Thyroid gland (tissue), 4 donors: ENCODE measurements around the gene ARTN. TPM values are rescaled to one million over a fixed set of nuclear protein-coding genes. Genes with fewer than 3 reads are reported as not detected.

Source experiments
- DNase-seq, 2 donors: peaks; one replicate each; pipeline ENCODE4 v3.0.0-alpha.2; 2019
- H3K27ac ChIP-seq, 3 donors: fragments of 200-600 bp; sonication (generic); 1 replicate in 2 of 3; 2 replicates in 1 of 3; pipeline ENCODE4 v1.5.1; 2016 to 2019; ENCODE audit warnings: mild to moderate bottlenecking in 1 of 3, moderate library complexity in 1 of 3
- H3K27me3 ChIP-seq: fragments of 200-600 bp; sonication (generic); one replicate; pipeline ENCODE4 v1.5.1; 2019
- H3K36me3 ChIP-seq, 2 donors: fragments of 200-600 bp; sonication (generic); one replicate each; pipeline ENCODE4 v1.5.1; 2016 to 2019
- H3K4me1 ChIP-seq, 2 donors: fragments of 200-600 bp; sonication (generic); one replicate each; pipeline ENCODE4 v1.5.1; 2017 to 2019
- H3K4me3 ChIP-seq, 3 donors: fragments of 200-600 bp; sonication (generic); replicated peaks in 1 of 3; 1 replicate in 2 of 3; 2 replicates in 1 of 3; pipeline ENCODE4 v1.5.1; 2016; ENCODE audit warnings: mild to moderate bottlenecking in 1 of 3
- H3K9me3 ChIP-seq: fragments of 200-600 bp; sonication (generic); one replicate; pipeline ENCODE4 v1.5.1; 2017
- CTCF ChIP-seq, 6 experiments: fragments of 200-600 bp in 3 of 6; fragments of 450-650 bp in 3 of 6; sonication (generic) in 3 of 6; IDR thresholded peaks; one replicate each; pipeline ENCODE4 v1.5.1; 2016 to 2019; ENCODE audit warnings: antibody characterized with exemption in 6 of 6, mild to moderate bottlenecking in 2 of 6, inconsistent platforms in 1 of 6, moderate library complexity in 1 of 6
- POLR2A ChIP-seq, 2 donors: fragments of 450-650 bp; IDR thresholded peaks; one replicate each; pipeline ENCODE4 v1.6.1; 2017; ENCODE audit warnings: antibody characterized with exemption in 2 of 2, mild to moderate bottlenecking in 2 of 2, moderate library complexity in 1 of 2
- WGBS, 2 donors: methylation state at CpG; one replicate each; pipeline ENCODE4 v1.1.5; 2017; 5-methylcytosine and 5-hydroxymethylcytosine counted together
- intact Hi-C: fragments of 100-400 bp; cut with DNase I; formaldehyde crosslinking; loops from one replicate; pipeline ENCODE4 v1.15.1; 2023
- total RNA-seq, 4 donors: library from RNA; depleted of rRNA; stranded (reverse); fragments of >200 nt; gene quantifications; one replicate each; pipeline ENCODE4 v1.2.3, GENCODE V29; 2016

ARTN gene
- total RNA-seq, 4 donors from 2014 or later = 0.40 to 2.0 (median 0.80) TPM

GRCh38 chr1:43898981-43899380 is 34.6 kb upstream of the ARTN start:
- intact Hi-C loops = no loop called here
- H3K36me3 ChIP-seq = peaks cover 0 to 3% of the 10 kb centered on the region in 2 donors
- no peaks in the 10 kb centered on the region for H3K4me1 ChIP-seq
- 95 to 98% methylated on average over 12 of the region's 12 CpGs for WGBS, 2 donors
- H3K27ac ChIP-seq = no peak overlapping the region
- no peak overlapping the region for H3K4me3 ChIP-seq
- TF ChIP-seq CTCF (IDR thresholded peaks at IDR 0.05) (no peak), POLR2A (IDR thresholded peaks at IDR 0.05) (no peak)
- no peaks in the 10 kb centered on the region for H3K27me3 ChIP-seq
- DNase-seq = no peak
- H3K9me3 ChIP-seq = no peaks in the 10 kb centered on the region

- DNase-seq = no peak
- H3K9me3 ChIP-seq = no peaks in the 10 kb centered on the region
- H3K4me3 ChIP-seq = no peak overlapping the region
- no peaks in the 10 kb centered on the region for H3K27me3 ChIP-seq
- H3K27ac ChIP-seq = no peak overlapping the region
- TF ChIP-seq CTCF (IDR thresholded peaks at IDR 0.05) = no peak
- TF ChIP-seq POLR2A (IDR thresholded peaks at IDR 0.05) = no peak
- 97% methylated on average over 3 of the region's 3 CpGs for WGBS, 2 donors
- H3K36me3 ChIP-seq = peaks cover 0 to 3% of the 10 kb centered on the region in 2 donors
- intact Hi-C loops = no loop called here
- H3K4me1 ChIP-seq = no peaks in the 10 kb centered on the region
These were observed 33.2 kb upstream of the ARTN start for GRCh38 chr1:43900386-43900785.

DNA sequence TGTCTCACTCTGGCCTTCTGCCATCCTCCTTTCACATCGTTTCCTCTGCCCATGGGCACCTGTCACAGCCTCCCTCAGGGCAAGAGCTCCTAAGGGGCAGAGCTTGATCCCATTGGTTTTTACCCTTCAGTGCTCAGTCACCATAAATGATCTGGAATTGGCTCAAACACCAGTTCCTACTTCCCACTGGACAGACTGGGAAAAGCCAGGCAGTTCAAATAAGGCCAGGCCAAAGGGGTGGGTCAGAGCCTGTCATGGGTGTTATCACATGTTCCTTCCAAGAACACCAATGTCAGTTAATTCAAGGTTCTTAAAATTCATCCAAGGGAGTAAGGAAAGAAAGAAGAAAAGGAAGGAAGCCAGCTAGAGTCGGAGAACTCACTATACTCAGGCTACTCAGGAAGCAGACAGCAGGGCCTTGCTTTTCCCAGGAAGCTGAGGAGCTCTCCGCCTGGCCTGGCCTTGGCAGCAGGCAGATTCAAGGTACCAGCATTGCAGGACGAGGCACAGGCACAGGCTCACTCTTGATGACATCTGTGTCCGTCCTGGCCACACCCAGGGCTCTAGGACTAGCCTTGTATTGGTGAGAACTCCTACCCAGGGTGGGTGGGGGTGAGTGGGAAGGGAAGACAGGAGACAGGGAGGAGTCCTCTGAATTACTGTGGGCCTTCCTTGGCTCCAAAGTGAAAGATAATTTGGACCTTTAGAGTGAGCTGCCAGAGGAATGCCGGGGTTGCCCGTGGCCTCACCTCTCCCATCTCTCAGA is 32.2 kb upstream of the ARTN start:
- no peak for TF ChIP-seq POLR2A (IDR thresholded peaks at IDR 0.05)
- no peak for TF ChIP-seq CTCF (IDR thresholded peaks at IDR 0.05)
- no peak overlapping the region for H3K27ac ChIP-seq
- H3K4me1 ChIP-seq = no peaks in the 10 kb centered on the region
- intact Hi-C loops = no loop called here
- no peak for DNase-seq
- H3K27me3 ChIP-seq = no peaks in the 10 kb centered on the region
- H3K36me3 ChIP-seq = peaks cover 0 to 3% of the 10 kb centered on the region in 2 donors
- WGBS, 2 donors = 78% methylated on average over 7 of the region's 7 CpGs
- H3K9me3 ChIP-seq = no peaks in the 10 kb centered on the region
- H3K4me3 ChIP-seq = no peak overlapping the region

- no peaks in the 10 kb centered on the region for H3K27me3 ChIP-seq
- intact Hi-C loops = no loop called here
- WGBS, 2 donors = 93 to 96% methylated on average over 4 of the region's 4 CpGs
- H3K9me3 ChIP-seq = no peaks in the 10 kb centered on the region
- no peak overlapping the region for H3K27ac ChIP-seq
- no peak overlapping the region for H3K4me3 ChIP-seq
- DNase-seq = no peak
- no peaks in the 10 kb centered on the region for H3K4me1 ChIP-seq
- TF ChIP-seq POLR2A (IDR thresholded peaks at IDR 0.05) (no peak), CTCF (IDR thresholded peaks at IDR 0.05) (no peak)
- H3K36me3 ChIP-seq = peaks cover 0 to 3% of the 10 kb centered on the region in 2 donors
These were observed 31.4 kb upstream of the ARTN start for GRCh38 chr1:43902058-43902831.
